HFFc6 (cell line): Measurements from ENCODE around the gene CCDC28B. TPM values are rescaled to one million over a fixed set of nuclear protein-coding genes. Genes with fewer than 3 reads are reported as not detected.

Source experiments
- DNase-seq: peaks from one replicate; pipeline ENCODE4 v3.0.0-alpha.2; 2018
- H3K27ac Mint-ChIP-seq: 2 replicates; pipeline ENCODE4 v1.8.0; 2020; ENCODE audit warnings: mild to moderate bottlenecking, mixed read lengths
- H3K27me3 Mint-ChIP-seq: 2 replicates; pipeline ENCODE4 v1.8.0; 2021; ENCODE audit warnings: mild to moderate bottlenecking, moderate library complexity, mixed read lengths; ENCODE audit not compliant: insufficient read depth
- H3K36me3 Mint-ChIP-seq: 2 replicates; pipeline ENCODE4 v1.8.0; 2021; ENCODE audit warnings: low read depth, mixed read lengths
- H3K4me1 Mint-ChIP-seq: 2 replicates; pipeline ENCODE4 v1.8.0; 2020; ENCODE audit warnings: low read depth, mixed read lengths
- H3K4me3 Mint-ChIP-seq: 2 replicates; pipeline ENCODE4 v1.8.0; 2020; ENCODE audit warnings: mild to moderate bottlenecking, moderate library complexity, mixed read lengths
- H3K9me3 Mint-ChIP-seq: 2 replicates; pipeline ENCODE4 v1.8.0; 2020; ENCODE audit warnings: mild to moderate bottlenecking, mixed read lengths
- CTCF ChIP-seq: fragments of 200-600 bp; sonication (generic); IDR thresholded peaks from 2 replicates; pipeline ENCODE4 v1.5.0; 2021; ENCODE audit warnings: antibody characterized with exemption, mild to moderate bottlenecking
- total RNA-seq, 6 experiments: library from RNA; stranded (reverse); fragmentation: NEBNext Ultra II Directional; extraction: Animal tissue kit (Norgen Biotek cat#: 25700); gene quantifications; 2 replicates in 1 of 6; 3 replicates in 5 of 6; pipeline ENCODE4 v1.2.3, GENCODE V29; 2021

CCDC28B gene
- total RNA-seq, 6 experiments from 2014 or later = 12.5 to 15.7 (median 15.3) TPM

GRCh38 chr1:32239790-32240139 is 39.4 kb downstream of the CCDC28B start:
- no peaks in the 10 kb centered on the region for H3K9me3 Mint-ChIP-seq
- no peak overlapping the region; the same call in 1 of the 2 replicates for H3K4me3 Mint-ChIP-seq
- no peak for DNase-seq
- H3K4me1 Mint-ChIP-seq = peaks cover 32% of the 10 kb centered on the region
- no peaks in the 10 kb centered on the region for H3K36me3 Mint-ChIP-seq
- TF ChIP-seq CTCF = no peak
- H3K27ac Mint-ChIP-seq = peak overlapping the region; percentile 84; the same call in 1 of the 2 replicates
- no peaks in the 10 kb centered on the region; the same call in 1 of the 2 replicates for H3K27me3 Mint-ChIP-seq

GRCh38 chr1:32240140-32240951 is 40.0 kb downstream of the CCDC28B start:
- H3K4me1 Mint-ChIP-seq = peaks cover 27% of the 10 kb centered on the region
- no peaks in the 10 kb centered on the region for H3K36me3 Mint-ChIP-seq
- TF ChIP-seq CTCF = peak; percentile 50
- peak overlapping the region; percentile 87 for H3K4me3 Mint-ChIP-seq
- H3K27ac Mint-ChIP-seq = peak overlapping the region; percentile 84
- no peaks in the 10 kb centered on the region for H3K9me3 Mint-ChIP-seq
- peak; percentile 34 for DNase-seq
- H3K27me3 Mint-ChIP-seq = no peaks in the 10 kb centered on the region; the same call in 1 of the 2 replicates

- DNase-seq = peak; percentile 25
- no peaks in the 10 kb centered on the region for H3K27me3 Mint-ChIP-seq
- H3K4me3 Mint-ChIP-seq = peak overlapping the region; percentile 87
- no peaks in the 10 kb centered on the region for H3K9me3 Mint-ChIP-seq
- H3K4me1 Mint-ChIP-seq = peaks cover 23% of the 10 kb centered on the region
- peak overlapping the region; percentile 84 for H3K27ac Mint-ChIP-seq
- no peaks in the 10 kb centered on the region for H3K36me3 Mint-ChIP-seq
- TF ChIP-seq CTCF = no peak
Measured at GRCh38 chr1:32241001-32241763, 40.8 kb downstream of the CCDC28B start.

- no peaks in the 10 kb centered on the region for H3K9me3 Mint-ChIP-seq
- no peak for TF ChIP-seq CTCF
- H3K27ac Mint-ChIP-seq = no peak overlapping the region; the same call in 1 of the 2 replicates
- no peak overlapping the region for H3K4me3 Mint-ChIP-seq
- H3K27me3 Mint-ChIP-seq = no peaks in the 10 kb centered on the region
- no peaks in the 10 kb centered on the region for H3K36me3 Mint-ChIP-seq
- DNase-seq = no peak
- H3K4me1 Mint-ChIP-seq = peaks cover 31% of the 10 kb centered on the region
Measured at GRCh38 chr1:32242341-32242851, 42.0 kb downstream of the CCDC28B start.

GRCh38 chr1:32246888-32247273 is 46.5 kb downstream of the CCDC28B start, which contains the start of gene FAM167B:
Gene FAM167B, plus strand, starts transcription at chr1:32247222. Its CDS starts 200 bp downstream, at chr1:32247422.
- Mint-ChIP-seq H3K4me3 (peak within 1 kb of the TSS; percentile 45; the same call in 1 of the 2 replicates), H3K27me3 (peaks cover 1% of the 10 kb centered on the region; the same call in 1 of the 2 replicates), H3K36me3 (no peaks in the 10 kb centered on the region), H3K27ac (peak within 1 kb of the TSS; percentile 83), H3K4me1 (peaks cover 43% of the 10 kb centered on the region), H3K9me3 (no peaks in the 10 kb centered on the region)
- no peak for TF ChIP-seq CTCF
- peak; percentile 70 for DNase-seq
